HepG2 (cell line): ENCODE measurements around the gene PCSK6. TPM values are rescaled to one million over a fixed set of nuclear protein-coding genes. Genes with fewer than 3 reads are reported as not detected.

Experiments used
- ATAC-seq: fragments of 200-7000 bp; cut with Tn5 transposase; 3 replicates; pipeline ENCODE4 v1.9.1; 2020; ENCODE audit warnings: mild to moderate bottlenecking, moderate library complexity
- BruUV-seq: library from RNA; stranded (reverse); fragments of 400-500 nt; replicated peaks from 2 replicates; lab custom pipeline; 2021; lab: Mats Ljungman, UMichigan
- CTCF ChIA-PET: fragments of 300-600 bp; formaldehyde crosslinking; extraction: SDS; loops from one replicate; lab custom pipeline; 2021; ENCODE audit warnings: low total read pairs, inconsistent platforms, low intra/inter-chr PET ratio; lab: Yijun Ruan, JAX
- POLR2A ChIA-PET: fragments of 350-600 bp; sonication (Branson Sonifier 250); formaldehyde crosslinking; loops from one replicate; lab custom pipeline; 2020; ENCODE audit warnings: antibody characterized with exemption, inconsistent platforms; lab: Yijun Ruan, JAX
- DNase-seq: peaks from one replicate; pipeline ENCODE4 v3.0.0-alpha.2; 2015; ENCODE audit warnings: low spot score
- FAIRE-seq: peaks from 3 replicates; lab custom pipeline; 2011; peaks lifted over from hg19 to GRCh38; lab: Jason Lieb, UNC
- H2AFZ ChIP-seq: one replicate; pipeline ENCODE4 v1.6.1; 2011; ENCODE audit warnings: low read length, inconsistent platforms
- H3K27ac ChIP-seq: fragments of 300-600 bp; 3 replicates; pipeline ENCODE4 v1.8.0; 2011; ENCODE audit warnings: mixed run types, mild to moderate bottlenecking, mixed read lengths, low read length, inconsistent platforms; ENCODE audit not compliant: insufficient read depth; ENCODE audit errors: extremely low read length
- H3K27me3 ChIP-seq, 2 experiments: fragments of 200-600 bp in 1 of 2; 2 replicates in 1 of 2; 3 replicates in 1 of 2; pipeline versions ENCODE4 v1.6.0 to v1.8.0; 2011; ENCODE audit warnings: low read length in 2 of 2, mild to moderate bottlenecking in 2 of 2, moderate library complexity in 2 of 2, inconsistent platforms in 1 of 2; ENCODE audit not compliant: insufficient read depth in 2 of 2, control insufficient read depth in 1 of 2
- H3K36me3 ChIP-seq, 2 experiments: fragments of 200-600 bp in 1 of 2; replicated peaks in 1 of 2; 2 replicates in 1 of 2; 3 replicates in 1 of 2; pipeline versions ENCODE4 v1.5.1 to v1.8.0; 2011; ENCODE audit warnings: low read length in 2 of 2, inconsistent platforms in 1 of 2; ENCODE audit not compliant: insufficient read depth in 2 of 2, control insufficient read depth in 1 of 2
- H3K4me1 ChIP-seq: 2 replicates; pipeline ENCODE4 v1.5.1; 2012; ENCODE audit warnings: low read length, inconsistent platforms; ENCODE audit not compliant: insufficient read depth
- H3K4me2 ChIP-seq: 2 replicates; pipeline ENCODE4 v1.6.0; 2011; ENCODE audit warnings: low read depth, low read length, inconsistent platforms
- H3K4me3 ChIP-seq, 3 experiments: fragments of 200-600 bp in 1 of 3; sonication (generic), shearing (Covaris generic) in 1 of 3; replicated peaks in 1 of 3; 2 replicates each; pipeline ENCODE4 v1.5.1; 2011 to 2016; ENCODE audit warnings: low read length in 3 of 3, inconsistent platforms in 2 of 3, low read depth in 2 of 3, mild to moderate bottlenecking in 2 of 3, control low read depth in 1 of 3, mixed read lengths in 1 of 3; ENCODE audit not compliant: insufficient read depth in 1 of 3
- H3K79me2 ChIP-seq: one replicate; pipeline ENCODE4 v1.6.1; 2011; ENCODE audit warnings: low read length, inconsistent platforms; ENCODE audit not compliant: insufficient read depth
- H3K9ac ChIP-seq: 2 replicates; pipeline ENCODE4 v1.6.0; 2011; ENCODE audit warnings: mild to moderate bottlenecking, low read depth, low read length, inconsistent platforms; ENCODE audit not compliant: insufficient read depth
- H3K9me3 ChIP-seq: 2 replicates; pipeline ENCODE4 v1.5.1; 2012; ENCODE audit warnings: mild to moderate bottlenecking, low read length
- H4K20me1 ChIP-seq: 2 replicates; pipeline ENCODE4 v1.6.0; 2011; ENCODE audit warnings: inconsistent platforms, mild to moderate bottlenecking, low read length, moderate library complexity; ENCODE audit not compliant: insufficient read depth
- AGO2 ChIP-seq: fragments of 200-400 bp; formaldehyde crosslinking; optimal IDR thresholded peaks from 2 replicates; pipeline ENCODE3; 2017; ENCODE audit warnings: mild to moderate bottlenecking, low read depth, low read length, moderate library complexity
- AHR ChIP-seq: IDR thresholded peaks from 2 replicates; pipeline ENCODE4 v1.6.1; 2018; ENCODE audit warnings: missing genetic modification reagents, missing compliant biosample characterization
- FUBP1 ChIP-seq: sonication (generic); formaldehyde crosslinking; IDR thresholded peaks from 2 replicates; pipeline ENCODE4 v1.5.1; 2020; ENCODE audit warnings: missing genetic modification reagents, mild to moderate bottlenecking, borderline replicate concordance
- GPN1 ChIP-seq: sonication (generic); formaldehyde crosslinking; IDR thresholded peaks from 2 replicates; pipeline ENCODE4 v1.5.1; 2020; ENCODE audit warnings: missing genetic modification reagents, borderline replicate concordance
- HDAC6 ChIP-seq: fragments of 200-600 bp; sonication (generic); IDR thresholded peaks from 2 replicates; pipeline ENCODE4 v1.7.0; 2017; ENCODE audit warnings: mild to moderate bottlenecking, antibody characterized with exemption, low read length, low read depth
- HHEX ChIP-seq: IDR thresholded peaks from 2 replicates; pipeline ENCODE4 v1.6.1; 2016; ENCODE audit warnings: control low read depth
- MZF1 ChIP-seq: sonication (generic); formaldehyde crosslinking; IDR thresholded peaks from 2 replicates; pipeline ENCODE4 v1.8.1; 2023; ENCODE audit warnings: mild to moderate bottlenecking, missing genetic modification reagents, borderline replicate concordance
- SMARCC2 ChIP-seq: fragments of 450-650 bp; IDR thresholded peaks from 2 replicates; pipeline ENCODE4 v1.6.1; 2017; ENCODE audit warnings: antibody characterized with exemption, mild to moderate bottlenecking
- SOX6 ChIP-seq, 2 experiments: fragments of 450-650 bp in 1 of 2; sonication (generic) in 1 of 2; formaldehyde crosslinking in 1 of 2; IDR thresholded peaks; 2 replicates each; pipeline versions ENCODE4 v1.4.0 to v1.6.1; 2017 to 2020; ENCODE audit warnings: antibody characterized with exemption in 1 of 2, mild to moderate bottlenecking in 1 of 2, missing genetic modification reagents in 1 of 2
- TBP ChIP-seq: sonication (generic); formaldehyde crosslinking; IDR thresholded peaks from 2 replicates; pipeline ENCODE4 v1.5.0; 2020; ENCODE audit warnings: missing genetic modification reagents
- ZNF572 ChIP-seq: sonication (generic); formaldehyde crosslinking; IDR thresholded peaks from 2 replicates; pipeline ENCODE4 v1.5.1; 2020; ENCODE audit warnings: mild to moderate bottlenecking, missing genetic modification reagents
- ZNF879 ChIP-seq: sonication (generic); formaldehyde crosslinking; IDR thresholded peaks from 2 replicates; pipeline ENCODE4 v1.8.1; 2023; ENCODE audit warnings: missing genetic modification reagents
- ZNF883 ChIP-seq: sonication (generic); formaldehyde crosslinking; IDR thresholded peaks from 2 replicates; pipeline ENCODE4 v1.5.1; 2020; ENCODE audit warnings: mild to moderate bottlenecking, missing genetic modification reagents; ENCODE audit errors: not compliant biosample characterization
- WGBS: methylation state at CpG from one replicate; pipeline ENCODE4 v1.1.6; 2017; ENCODE audit warnings: low lambda C conversion rate; 5-methylcytosine and 5-hydroxymethylcytosine counted together
- in situ Hi-C: cut with HindIII; loops from 2 replicates; pipeline ENCODE4 v1.10.0; 2017; ENCODE audit warnings: low pct_unique_long_range_greater_than_20kb; ENCODE audit not compliant: extremely low pct_ligation_motif_present
- intact Hi-C: fragments of 100-400 bp; cut with micrococcal nuclease; formaldehyde crosslinking; loops from one replicate; pipeline ENCODE4 v1.10.0; 2022; ENCODE audit not compliant: unreplicated experiment
- polyA plus RNA-seq, 8 experiments: library from polyadenylated mRNA; depleted of rRNA in 3 of 8; stranded (reverse) in 7 of 8; unstranded in 1 of 8; fragments of >200 nt; fragmentation: Illumina TruSeq in 4 of 8; extraction: Trizol in 4 of 8; gene quantifications; 2 replicates each; pipeline versions ENCODE4 v1.2.1 to v1.2.3, GENCODE V29; 2011 to 2016; ENCODE audit warnings: low read depth in 4 of 8, missing spikeins in 1 of 8, mixed read lengths in 1 of 8; ENCODE audit not compliant: insufficient read depth in 1 of 8
- total RNA-seq, 5 experiments: library from RNA; depleted of rRNA; stranded (reverse); fragments of >200 nt; fragmentation: Illumina TruSeq; extraction: Trizol; gene quantifications; 2 replicates each; pipeline ENCODE4 v1.2.3, GENCODE V29; 2016; ENCODE audit warnings: low read depth in 1 of 5

Gene PCSK6
- total and polyA plus RNA-seq, 2 of the 13 experiments (the other 11 are each of a cell fraction or from before 2014, with no cell fraction given): 56.5 to 155 TPM

- 95% methylated on average over 18 of the region's 18 CpGs for WGBS
- Histone ChIP-seq H3K79me2 (no peaks in the 10 kb centered on the region), H2AFZ (no peak overlapping the region), H3K4me2 (no peak overlapping the region), H3K4me1 (no peaks in the 10 kb centered on the region), H3K36me3 (peaks cover 31 to 91% of the 10 kb centered on the region in 2 experiments), H3K9me3 (no peaks in the 10 kb centered on the region), H3K27ac (no peak overlapping the region), H3K4me3 (no peak overlapping the region), H3K27me3 (no peaks in the 10 kb centered on the region), H3K9ac (no peak overlapping the region), H4K20me1 (no peaks in the 10 kb centered on the region)
- DNase-seq (no peak), ATAC-seq (no peak), FAIRE-seq (no peak)
- BruUV-seq: no TSS peak
- TF ChIP-seq ZNF879 (CRISPR knock-in tag) (no peak), AGO2 (peak; percentile 38)
- CTCF ChIA-PET: no interaction called here
- intact Hi-C loops: no loop called here
- POLR2A ChIA-PET: no interaction called here
- in situ Hi-C loops: no loop called here
These were observed 103.5 kb downstream of the PCSK6 start for GRCh38 chr15:101386006-101386405.

GRCh38 chr15:101384276-101384675 lies 105.2 kb downstream of the PCSK6 start:
- H3K4me3 ChIP-seq: no peak overlapping the region
- ChIA-PET CTCF (no interaction called here), POLR2A (no interaction called here)
- 98% methylated on average over 14 of the region's 14 CpGs for WGBS
- no peaks in the 10 kb centered on the region for H3K79me2 ChIP-seq
- no peak overlapping the region for H3K27ac ChIP-seq
- intact Hi-C loops (no loop called here), in situ Hi-C loops (no loop called here)
- no peak overlapping the region for H3K4me2 ChIP-seq
- no peaks in the 10 kb centered on the region for H3K4me1 ChIP-seq
- BruUV-seq: no TSS peak
- H3K27me3 ChIP-seq: no peaks in the 10 kb centered on the region
- H3K36me3 ChIP-seq: peaks cover 25 to 85% of the 10 kb centered on the region in 2 experiments
- no peak overlapping the region for H3K9ac ChIP-seq
- no peaks in the 10 kb centered on the region for H4K20me1 ChIP-seq
- DNase-seq (no peak), FAIRE-seq (no peak), ATAC-seq (no peak)
- no peak overlapping the region for H2AFZ ChIP-seq
- H3K9me3 ChIP-seq: no peaks in the 10 kb centered on the region
- TF ChIP-seq HDAC6 (no peak), TBP (CRISPR knock-in tag) (no peak), SOX6 (IDR thresholded peaks at IDR 0.05) (no peak), SOX6 (CRISPR knock-in tag; IDR thresholded peaks at IDR 0.05) (no peak), GPN1 (CRISPR knock-in tag) (no peak), ZNF572 (no peak), SMARCC2 (no peak), ZNF883 (CRISPR knock-in tag) (no peak), AHR (CRISPR knock-in tag) (no peak), MZF1 (CRISPR knock-in tag) (no peak), HHEX (no peak), FUBP1 (CRISPR knock-in tag) (no peak)
